ENCODE data around the gene HSPBAP1.

Gene HSPBAP1

DNA sequence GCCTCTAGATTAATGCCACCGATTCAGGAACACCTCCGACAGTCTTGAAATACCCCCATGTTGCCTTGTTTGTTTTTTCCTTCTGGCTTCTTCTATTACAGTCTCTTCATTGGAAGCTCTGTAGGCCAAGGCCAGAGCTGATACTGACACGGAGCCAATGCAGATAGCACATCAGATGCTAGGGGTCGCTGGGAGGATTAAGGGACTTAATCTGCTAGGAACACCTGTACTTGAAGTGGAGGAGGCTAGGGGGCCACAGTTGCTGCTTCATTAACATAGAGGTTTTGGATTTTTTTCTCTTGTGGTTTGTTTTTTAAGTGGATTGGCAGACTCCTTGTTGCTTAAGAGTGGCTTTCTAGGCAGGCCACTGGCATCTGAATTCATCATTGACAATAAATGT is 63.4 kb downstream of the HSPBAP1 start:
- no peak for TF ChIP-seq CTCF (IDR thresholded peaks at IDR 0.05; ENCODE audit: low read depth, low read length)

DNA sequence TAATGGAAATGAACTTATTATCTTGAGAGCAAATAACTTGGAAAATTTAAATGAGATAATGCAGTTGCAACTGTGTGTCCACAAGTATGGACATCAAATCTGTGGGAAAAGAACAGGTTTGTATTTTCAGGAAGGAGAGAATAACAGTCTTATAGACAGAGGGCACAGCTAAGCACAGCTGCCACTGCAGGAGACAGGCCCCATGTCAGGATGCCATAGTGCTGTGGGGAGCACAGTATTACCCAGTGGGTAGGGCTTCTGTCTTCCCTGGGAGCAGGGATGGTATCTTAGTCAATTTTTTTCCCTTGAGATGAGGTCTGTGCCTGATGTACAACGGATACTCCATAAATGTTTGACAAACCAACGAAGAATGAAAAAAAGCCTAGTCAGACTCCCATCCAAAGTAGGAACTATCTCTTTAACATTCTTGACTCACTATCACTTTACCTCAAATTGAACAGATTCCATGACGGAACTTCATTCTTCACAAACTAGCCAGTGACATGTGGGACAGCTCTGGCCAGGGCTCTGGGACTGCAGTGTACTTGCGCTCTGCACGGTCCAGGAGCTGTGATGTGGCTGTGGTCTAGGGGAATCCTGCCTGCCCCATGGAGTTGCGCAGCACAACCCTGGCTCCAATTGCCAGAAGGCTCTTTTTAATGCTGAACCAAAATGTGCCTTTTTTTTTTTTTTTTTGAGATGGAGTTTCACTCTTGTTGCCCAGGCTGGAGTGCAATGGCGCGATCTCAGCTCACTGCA is 64.7 kb downstream of the HSPBAP1 start:
- TF ChIP-seq CTCF (IDR thresholded peaks at IDR 0.05; ENCODE audit: low read depth, low read length): no peak
- no peak for DNase-seq (ENCODE audit: extremely low read depth, low read depth)

More for the DNA sequence above, 63.4 kb downstream of the HSPBAP1 start:
- DNase-seq (ENCODE audit: extremely low read depth, low read depth): no peak

- no peak for DNase-seq (ENCODE audit: extremely low read depth, low read depth)
- no peak for TF ChIP-seq CTCF (IDR thresholded peaks at IDR 0.05; ENCODE audit: low read depth, low read length)
Measured at GRCh38 chr3:122728186-122728585, 65.4 kb downstream of the HSPBAP1 start.

- no peak for DNase-seq (ENCODE audit: extremely low read depth, low read depth)
- no peak for TF ChIP-seq CTCF (IDR thresholded peaks at IDR 0.05; ENCODE audit: low read depth, low read length)
Measured at GRCh38 chr3:122727766-122728165, 65.9 kb downstream of the HSPBAP1 start.

- TF ChIP-seq CTCF (IDR thresholded peaks at IDR 0.05; ENCODE audit: low read depth, low read length): no peak
- DNase-seq (ENCODE audit: extremely low read depth, low read depth): no peak
Measured at GRCh38 chr3:122727294-122727693, 66.3 kb downstream of the HSPBAP1 start.

GRCh38 chr3:122725106-122725505 is 68.5 kb downstream of the HSPBAP1 start:
- no peak for TF ChIP-seq CTCF (IDR thresholded peaks at IDR 0.05; ENCODE audit: low read depth, low read length)
- no peak for DNase-seq (ENCODE audit: extremely low read depth, low read depth)

DNA sequence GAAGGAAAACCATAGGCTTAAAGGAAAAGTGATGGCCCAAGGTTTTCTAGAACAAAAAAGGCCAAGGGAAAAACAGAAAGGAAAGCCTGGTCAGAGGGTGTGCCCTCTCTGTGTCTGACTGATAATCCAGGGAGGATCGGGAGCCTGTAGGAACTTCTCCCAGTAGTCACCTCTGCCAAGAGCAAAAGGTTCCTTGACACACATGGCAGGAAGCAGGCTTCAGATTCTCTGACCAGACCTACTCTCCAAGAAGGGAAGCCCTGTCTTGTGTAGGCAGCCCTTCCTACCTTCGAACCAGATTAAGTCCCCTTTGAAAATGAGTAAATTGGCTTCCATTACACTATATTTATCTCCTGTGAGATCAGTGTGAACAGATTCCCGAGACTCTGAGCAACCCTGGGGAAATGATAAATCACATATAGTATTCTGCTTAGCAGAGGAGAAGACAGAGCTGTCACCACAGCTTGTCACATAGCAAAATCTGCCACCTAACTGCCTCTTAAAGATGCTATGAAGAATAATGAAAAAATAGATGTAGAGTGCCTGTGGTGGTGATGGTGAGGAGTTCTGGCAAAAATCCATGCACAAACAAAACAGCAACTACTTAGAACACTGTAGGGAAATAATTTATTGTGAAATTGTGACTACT is 74.2 kb downstream of the HSPBAP1 start:
- no peak for DNase-seq (ENCODE audit: extremely low read depth, low read depth)
- TF ChIP-seq CTCF (IDR thresholded peaks at IDR 0.05; ENCODE audit: low read depth, low read length): no peak
